K562 (cell line): Measurements from ENCODE around the gene ENC1.

ENCODE experiments used
- BRD4 ChIP-seq: fragments of 200-600 bp; sonication (generic); IDR thresholded peaks from 2 replicates; pipeline ENCODE4 v1.6.1; 2017; ENCODE audit warnings: inconsistent platforms
- HDAC3 ChIP-seq: fragments of 450-650 bp; IDR thresholded peaks from 2 replicates; pipeline ENCODE4 v1.6.1; 2018; ENCODE audit warnings: borderline replicate concordance, mild to moderate bottlenecking, moderate library complexity; ENCODE audit not compliant: partially characterized antibody
- TF ChIP-seq, protein P1 (sequence below), 3 experiments: IDR thresholded peaks in 2 of 3; conservative IDR thresholded peaks in 1 of 3; 2 replicates each; pipeline ENCODE4 v1.5.1; 2011 to 2012; ENCODE audit warnings: low read length in 3 of 3, mild to moderate bottlenecking in 3 of 3, control low read depth in 2 of 3, improper control_type of control experiment in 1 of 3, inconsistent platforms in 1 of 3, low read depth in 1 of 3, mixed read lengths in 1 of 3, moderate library complexity in 1 of 3; ENCODE audit not compliant: insufficient read depth in 2 of 3

DNA sequence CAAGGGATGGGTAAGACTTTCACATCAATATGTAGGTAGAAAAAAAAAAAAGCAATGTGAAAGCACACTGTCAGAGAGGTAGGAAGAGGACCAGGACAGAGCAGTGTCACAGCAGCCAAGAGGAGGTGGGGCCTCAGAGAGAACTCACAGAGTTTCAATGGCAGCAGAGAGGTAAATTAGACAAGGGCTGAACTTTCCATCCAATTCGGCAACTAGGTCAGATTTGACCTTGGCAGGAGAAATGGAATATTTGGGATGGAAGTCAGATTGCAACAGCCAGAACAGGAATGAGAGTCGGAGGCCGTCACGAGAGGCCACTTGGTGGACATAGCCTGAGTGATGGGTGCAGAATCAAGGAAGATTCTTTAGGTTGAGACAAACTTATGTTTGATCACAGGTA is 57.7 kb downstream of the ENC1 start:
- TF ChIP-seq HDAC3 = no peak
- no peak for TF ChIP-seq BRD4
- TF ChIP-seq, protein P1, sequence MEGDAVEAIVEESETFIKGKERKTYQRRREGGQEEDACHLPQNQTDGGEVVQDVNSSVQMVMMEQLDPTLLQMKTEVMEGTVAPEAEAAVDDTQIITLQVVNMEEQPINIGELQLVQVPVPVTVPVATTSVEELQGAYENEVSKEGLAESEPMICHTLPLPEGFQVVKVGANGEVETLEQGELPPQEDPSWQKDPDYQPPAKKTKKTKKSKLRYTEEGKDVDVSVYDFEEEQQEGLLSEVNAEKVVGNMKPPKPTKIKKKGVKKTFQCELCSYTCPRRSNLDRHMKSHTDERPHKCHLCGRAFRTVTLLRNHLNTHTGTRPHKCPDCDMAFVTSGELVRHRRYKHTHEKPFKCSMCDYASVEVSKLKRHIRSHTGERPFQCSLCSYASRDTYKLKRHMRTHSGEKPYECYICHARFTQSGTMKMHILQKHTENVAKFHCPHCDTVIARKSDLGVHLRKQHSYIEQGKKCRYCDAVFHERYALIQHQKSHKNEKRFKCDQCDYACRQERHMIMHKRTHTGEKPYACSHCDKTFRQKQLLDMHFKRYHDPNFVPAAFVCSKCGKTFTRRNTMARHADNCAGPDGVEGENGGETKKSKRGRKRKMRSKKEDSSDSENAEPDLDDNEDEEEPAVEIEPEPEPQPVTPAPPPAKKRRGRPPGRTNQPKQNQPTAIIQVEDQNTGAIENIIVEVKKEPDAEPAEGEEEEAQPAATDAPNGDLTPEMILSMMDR (IDR thresholded peaks at IDR 0.05 in 2 of 3, conservative IDR thresholded peaks at IDR 0.05 in 1 of 3; ENCODE audit: insufficient read depth in 2 of 3, low read depth in 1 of 3, low read length in 3 of 3) = no peak
